GM12873 (cell line): ENCODE data around the gene MICAL2.

ENCODE experiments used
- TF ChIP-seq, protein P1 (sequence below): IDR thresholded peaks from 2 replicates; pipeline ENCODE4 v1.5.1; 2012; ENCODE audit warnings: low read depth, mild to moderate bottlenecking, moderate library complexity, low read length, control low read depth; ENCODE audit not compliant: insufficient read depth; ENCODE audit errors: missing control alignments

Gene MICAL2

DNA sequence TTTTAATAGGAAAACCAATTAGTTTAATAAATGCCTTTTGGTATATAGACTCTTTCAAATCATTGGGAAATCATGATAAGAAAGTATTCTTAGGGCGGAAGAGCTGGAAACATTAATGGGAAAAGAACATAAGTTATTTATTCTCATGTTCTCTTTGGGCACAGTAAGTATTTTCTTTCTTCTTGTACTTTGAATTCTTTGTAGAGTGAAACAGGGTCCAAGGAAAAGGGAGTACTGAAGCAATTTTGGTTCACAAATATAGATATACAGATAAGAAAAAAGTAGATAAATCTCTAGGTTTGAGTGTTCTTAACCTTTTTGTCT, 123.2 kb downstream of the MICAL2 start:
- TF ChIP-seq, protein P1, sequence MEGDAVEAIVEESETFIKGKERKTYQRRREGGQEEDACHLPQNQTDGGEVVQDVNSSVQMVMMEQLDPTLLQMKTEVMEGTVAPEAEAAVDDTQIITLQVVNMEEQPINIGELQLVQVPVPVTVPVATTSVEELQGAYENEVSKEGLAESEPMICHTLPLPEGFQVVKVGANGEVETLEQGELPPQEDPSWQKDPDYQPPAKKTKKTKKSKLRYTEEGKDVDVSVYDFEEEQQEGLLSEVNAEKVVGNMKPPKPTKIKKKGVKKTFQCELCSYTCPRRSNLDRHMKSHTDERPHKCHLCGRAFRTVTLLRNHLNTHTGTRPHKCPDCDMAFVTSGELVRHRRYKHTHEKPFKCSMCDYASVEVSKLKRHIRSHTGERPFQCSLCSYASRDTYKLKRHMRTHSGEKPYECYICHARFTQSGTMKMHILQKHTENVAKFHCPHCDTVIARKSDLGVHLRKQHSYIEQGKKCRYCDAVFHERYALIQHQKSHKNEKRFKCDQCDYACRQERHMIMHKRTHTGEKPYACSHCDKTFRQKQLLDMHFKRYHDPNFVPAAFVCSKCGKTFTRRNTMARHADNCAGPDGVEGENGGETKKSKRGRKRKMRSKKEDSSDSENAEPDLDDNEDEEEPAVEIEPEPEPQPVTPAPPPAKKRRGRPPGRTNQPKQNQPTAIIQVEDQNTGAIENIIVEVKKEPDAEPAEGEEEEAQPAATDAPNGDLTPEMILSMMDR, result no peak

GRCh38 chr11:12234221-12234620, 123.8 kb downstream of the MICAL2 start:
- TF ChIP-seq, protein P1, result no peak

DNA sequence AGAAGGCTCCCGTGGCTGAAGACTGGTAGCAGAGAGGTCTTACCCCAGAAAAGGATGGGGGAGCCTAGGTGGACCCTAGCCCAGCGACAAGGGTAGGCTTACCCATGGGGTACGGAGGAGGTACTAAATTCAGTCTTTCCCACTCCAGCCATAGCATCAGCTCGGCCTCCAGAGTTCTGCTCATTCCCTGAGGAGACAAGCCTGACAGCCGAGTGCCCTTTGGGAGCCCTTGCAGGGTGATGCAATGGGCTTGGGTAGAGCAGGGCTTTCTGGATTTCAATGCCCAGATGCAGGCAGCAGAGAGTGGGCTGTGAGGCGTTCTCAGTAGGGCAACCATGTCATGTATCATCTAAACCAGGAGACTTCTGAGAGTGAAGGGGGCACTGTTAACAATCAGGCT, 124.7 kb downstream of the MICAL2 start:
- TF ChIP-seq, protein P1, result no peak

GRCh38 chr11:12235553-12235946, 125.2 kb downstream of the MICAL2 start:
- TF ChIP-seq, protein P1, result peak; percentile 4

DNA sequence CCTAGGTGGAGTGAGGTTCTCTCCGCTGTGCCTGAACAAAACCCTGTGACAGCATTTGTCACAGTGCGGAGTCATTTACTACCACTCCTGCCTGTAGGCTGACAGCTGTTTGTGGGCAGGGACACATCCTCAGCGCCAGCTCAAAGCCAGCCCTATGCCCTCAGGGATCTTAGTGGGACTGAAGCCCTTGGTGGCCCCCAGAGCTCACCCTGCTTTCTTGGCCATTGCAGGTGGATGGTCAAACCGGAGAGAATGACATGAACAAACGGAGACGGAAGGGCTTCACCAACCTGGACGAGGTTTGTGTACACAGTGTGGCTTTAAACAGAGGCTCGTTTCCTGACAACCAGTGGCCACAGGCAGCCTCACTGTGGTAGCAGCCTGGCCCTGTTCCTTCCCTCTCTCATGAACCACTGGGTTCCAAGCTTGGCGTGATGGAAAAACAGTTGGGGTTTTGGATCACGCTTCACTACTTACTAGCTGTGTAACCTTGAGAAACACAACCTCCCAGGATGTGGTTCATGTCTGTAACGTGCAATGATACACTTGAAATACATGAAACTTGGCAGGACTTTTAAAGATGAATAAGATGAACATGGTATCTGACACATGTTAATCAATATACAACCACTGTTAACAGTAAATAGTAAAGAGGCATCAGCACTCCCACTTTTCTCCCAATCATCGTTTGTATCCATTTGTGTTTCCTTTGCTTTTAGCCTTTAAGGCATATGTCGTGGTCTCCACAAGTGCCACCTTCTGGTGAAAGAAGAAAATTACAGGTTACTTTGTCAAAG, 125.8 kb downstream of the MICAL2 start:
- TF ChIP-seq, protein P1, result peak; percentile 69

DNA sequence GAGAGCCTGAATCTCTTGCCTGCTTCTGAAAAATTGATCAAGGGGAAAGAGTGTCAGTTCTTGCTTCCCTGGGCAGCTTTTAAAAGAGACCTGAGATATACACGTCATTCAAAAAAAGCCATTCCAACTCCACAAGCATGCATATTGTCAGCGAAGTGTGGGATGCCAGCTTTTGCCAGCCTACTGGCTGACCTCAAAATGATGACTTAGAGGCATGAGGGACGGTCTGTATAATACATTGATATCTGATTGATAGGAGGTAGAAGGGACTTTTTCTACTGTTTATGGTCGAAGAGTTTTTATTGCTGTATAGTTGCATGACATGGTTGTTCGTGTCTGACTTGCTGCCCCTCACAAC, 126.3 kb downstream of the MICAL2 start:
- TF ChIP-seq, protein P1, result no peak

DNA sequence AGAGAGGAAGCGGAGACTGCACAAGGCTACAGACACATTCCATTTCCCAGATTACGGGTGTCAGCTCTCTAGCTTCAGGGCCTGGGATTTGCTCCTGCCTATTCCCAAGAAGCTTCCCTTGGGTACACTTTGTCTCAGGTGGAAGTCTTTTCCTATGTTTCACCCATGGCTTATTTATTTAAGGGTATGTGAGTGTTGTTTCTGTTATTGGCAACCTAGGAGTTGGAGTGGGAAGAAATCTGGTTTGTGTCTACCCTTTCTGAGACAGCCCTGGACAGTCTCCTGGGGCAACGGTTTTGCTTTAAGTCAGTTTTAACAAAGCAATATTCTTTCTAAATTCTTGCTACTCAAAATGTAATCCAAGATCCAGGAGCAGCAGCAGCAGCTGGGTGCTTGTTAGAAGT, 127.0 kb downstream of the MICAL2 start:
- TF ChIP-seq, protein P1, result no peak

DNA sequence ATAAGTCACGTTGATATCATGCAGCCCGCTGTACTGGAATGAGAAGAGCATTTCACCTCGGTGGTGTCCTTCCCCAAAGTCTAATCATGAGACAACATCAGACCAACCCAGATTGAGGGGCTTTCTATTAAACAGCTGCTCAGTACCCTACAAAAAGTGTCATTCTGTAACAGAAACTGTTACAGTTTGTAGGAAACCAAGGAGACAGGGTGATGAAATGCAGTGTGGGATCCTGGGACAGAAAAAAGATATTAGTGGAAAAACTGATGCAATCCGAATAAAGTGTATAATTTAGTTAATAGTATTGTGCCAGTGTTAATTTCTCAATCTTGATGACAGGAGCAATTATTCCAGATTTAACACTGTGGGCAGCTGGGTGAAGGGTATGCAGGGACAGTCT, 128.0 kb downstream of the MICAL2 start:
- TF ChIP-seq, protein P1, result no peak
